Neutrophil (primary cell): Measurements from ENCODE around the gene C16orf95.
"Not testable (repeated sequence)": the region's sequence is repeated elsewhere in the genome, so short reads cannot be mapped to it uniquely, and the experiment has no call there.

Source experiments
- H3K27ac ChIP-seq: fragments of 200-600 bp; sonication (generic); 2 replicates; pipeline ENCODE4 v1.5.1; 2016; ENCODE audit warnings: mild to moderate bottlenecking, moderate library complexity
- H3K27me3 ChIP-seq: fragments of 200-600 bp; sonication (generic); 2 replicates; pipeline ENCODE4 v1.6.0; 2016; ENCODE audit warnings: mild to moderate bottlenecking
- H3K36me3 ChIP-seq: fragments of 200-600 bp; sonication (generic); 2 replicates; pipeline ENCODE4 v1.5.1; 2017
- H3K4me1 ChIP-seq, 2 experiments: fragments of 200-600 bp in 1 of 2; sonication (generic) in 1 of 2; 1 replicate in 1 of 2; 2 replicates in 1 of 2; pipeline versions ENCODE4 v1.5.1 to v1.6.1; 2013 to 2016; ENCODE audit warnings: low read depth in 1 of 2, low read length in 1 of 2, mild to moderate bottlenecking in 1 of 2, moderate library complexity in 1 of 2; ENCODE audit not compliant: control insufficient read depth in 1 of 2, insufficient read depth in 1 of 2
- H3K4me3 ChIP-seq, 2 experiments: fragments of 200-600 bp in 1 of 2; sonication (generic) in 1 of 2; 1 replicate in 1 of 2; 2 replicates in 1 of 2; pipeline ENCODE4 v1.5.1; 2013 to 2016; ENCODE audit warnings: low read depth in 1 of 2, low read length in 1 of 2, mild to moderate bottlenecking in 1 of 2, moderate library complexity in 1 of 2
- H3K9me3 ChIP-seq: fragments of 200-600 bp; sonication (generic); 2 replicates; pipeline ENCODE4 v1.5.1; 2016
- TF ChIP-seq, protein P1 (sequence below): fragments of 200-600 bp; sonication (generic); IDR thresholded peaks from 2 replicates; pipeline ENCODE4 v1.5.1; 2016; ENCODE audit warnings: antibody characterized with exemption

C16orf95 gene

DNA sequence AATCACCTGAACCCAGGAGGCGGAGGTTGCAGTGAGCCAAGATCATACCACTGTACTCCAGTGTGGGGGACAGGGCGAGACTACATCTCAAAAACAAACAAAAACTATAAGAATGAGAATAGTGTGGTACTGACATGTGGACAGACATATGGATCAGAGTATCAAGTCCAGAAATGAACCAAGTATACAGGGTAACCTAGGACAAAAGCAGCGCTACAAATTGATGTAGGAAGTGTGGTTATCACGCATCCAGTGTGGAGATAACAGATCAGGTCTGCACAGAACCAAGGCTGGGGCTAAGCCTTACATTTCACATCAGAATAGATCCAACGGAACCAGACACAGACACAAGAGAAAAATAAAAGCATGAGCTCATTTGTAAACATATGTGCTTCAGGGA, 23.0 kb upstream of the C16orf95 start:
- Histone ChIP-seq H3K4me1 (no peaks in the 10 kb centered on the region), H3K27ac (no peak overlapping the region), H3K9me3 (no peaks in the 10 kb centered on the region), H3K4me3 (no peak overlapping the region), H3K36me3 (peaks cover 8% of the 10 kb centered on the region), H3K27me3 (peaks cover 9% of the 10 kb centered on the region)
- TF ChIP-seq, protein P1, sequence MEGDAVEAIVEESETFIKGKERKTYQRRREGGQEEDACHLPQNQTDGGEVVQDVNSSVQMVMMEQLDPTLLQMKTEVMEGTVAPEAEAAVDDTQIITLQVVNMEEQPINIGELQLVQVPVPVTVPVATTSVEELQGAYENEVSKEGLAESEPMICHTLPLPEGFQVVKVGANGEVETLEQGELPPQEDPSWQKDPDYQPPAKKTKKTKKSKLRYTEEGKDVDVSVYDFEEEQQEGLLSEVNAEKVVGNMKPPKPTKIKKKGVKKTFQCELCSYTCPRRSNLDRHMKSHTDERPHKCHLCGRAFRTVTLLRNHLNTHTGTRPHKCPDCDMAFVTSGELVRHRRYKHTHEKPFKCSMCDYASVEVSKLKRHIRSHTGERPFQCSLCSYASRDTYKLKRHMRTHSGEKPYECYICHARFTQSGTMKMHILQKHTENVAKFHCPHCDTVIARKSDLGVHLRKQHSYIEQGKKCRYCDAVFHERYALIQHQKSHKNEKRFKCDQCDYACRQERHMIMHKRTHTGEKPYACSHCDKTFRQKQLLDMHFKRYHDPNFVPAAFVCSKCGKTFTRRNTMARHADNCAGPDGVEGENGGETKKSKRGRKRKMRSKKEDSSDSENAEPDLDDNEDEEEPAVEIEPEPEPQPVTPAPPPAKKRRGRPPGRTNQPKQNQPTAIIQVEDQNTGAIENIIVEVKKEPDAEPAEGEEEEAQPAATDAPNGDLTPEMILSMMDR = no peak

DNA sequence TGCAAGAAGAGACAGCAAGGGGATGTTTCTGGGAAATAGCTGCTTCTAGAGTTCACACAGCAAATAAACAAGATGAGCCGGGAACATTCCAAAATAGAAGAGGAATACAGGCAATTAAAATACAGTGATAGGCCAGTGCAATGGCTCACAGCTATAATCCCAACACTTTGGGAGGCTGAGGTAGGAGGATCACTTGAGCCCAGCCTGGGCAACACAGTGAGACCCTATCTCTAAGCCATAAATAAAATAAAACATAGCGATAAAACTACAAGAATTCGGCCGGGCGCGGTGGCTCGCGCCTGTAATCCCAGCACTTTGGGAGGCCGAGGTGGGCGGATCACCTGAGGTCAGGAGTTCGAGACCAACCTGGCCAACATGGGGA, 22.5 kb upstream of the C16orf95 start:
- not testable (repeated sequence) for H3K27me3 ChIP-seq, H3K4me1 ChIP-seq, H3K27ac ChIP-seq, H3K4me3 ChIP-seq, H3K9me3 ChIP-seq
- H3K36me3 ChIP-seq = peaks cover 13% of the 10 kb centered on the region

DNA sequence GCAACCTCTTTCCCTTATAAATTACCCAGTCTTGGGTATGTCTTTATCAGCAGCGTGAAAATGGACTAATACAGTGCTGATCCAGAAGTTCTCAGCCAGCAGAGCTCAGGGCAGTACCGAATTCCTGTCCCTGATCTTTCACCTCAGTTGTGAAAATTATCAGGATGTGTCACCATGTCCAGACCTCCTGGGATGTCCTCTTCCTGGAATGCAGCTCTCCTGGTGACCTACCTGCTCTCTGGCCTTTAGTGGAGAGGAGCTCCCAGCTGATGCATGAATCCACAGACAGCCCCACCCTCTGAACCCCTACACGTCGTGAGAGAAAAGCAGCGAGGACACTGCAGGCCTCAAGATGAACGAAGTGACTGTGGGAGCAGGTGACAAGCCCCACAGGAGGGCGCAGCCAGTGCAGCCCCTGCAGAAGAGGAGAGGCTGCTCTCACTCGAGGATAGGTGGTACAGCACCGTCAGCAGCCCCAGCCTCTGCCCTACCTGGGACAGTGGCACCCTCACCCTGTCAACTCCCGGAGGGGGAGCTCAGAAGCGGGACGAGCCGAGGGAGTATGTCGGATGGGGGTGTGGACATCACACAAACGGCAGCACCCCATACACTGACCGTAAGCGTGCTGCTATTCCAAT, 22.0 kb upstream of the C16orf95 start:
- Histone ChIP-seq H3K27me3 (peaks cover 9% of the 10 kb centered on the region), H3K36me3 (peaks cover 13% of the 10 kb centered on the region), H3K4me3 (no peak overlapping the region), H3K27ac (no peak overlapping the region), H3K4me1 (no peaks in the 10 kb centered on the region), H3K9me3 (no peaks in the 10 kb centered on the region)
- TF ChIP-seq, protein P1 = no peak

DNA sequence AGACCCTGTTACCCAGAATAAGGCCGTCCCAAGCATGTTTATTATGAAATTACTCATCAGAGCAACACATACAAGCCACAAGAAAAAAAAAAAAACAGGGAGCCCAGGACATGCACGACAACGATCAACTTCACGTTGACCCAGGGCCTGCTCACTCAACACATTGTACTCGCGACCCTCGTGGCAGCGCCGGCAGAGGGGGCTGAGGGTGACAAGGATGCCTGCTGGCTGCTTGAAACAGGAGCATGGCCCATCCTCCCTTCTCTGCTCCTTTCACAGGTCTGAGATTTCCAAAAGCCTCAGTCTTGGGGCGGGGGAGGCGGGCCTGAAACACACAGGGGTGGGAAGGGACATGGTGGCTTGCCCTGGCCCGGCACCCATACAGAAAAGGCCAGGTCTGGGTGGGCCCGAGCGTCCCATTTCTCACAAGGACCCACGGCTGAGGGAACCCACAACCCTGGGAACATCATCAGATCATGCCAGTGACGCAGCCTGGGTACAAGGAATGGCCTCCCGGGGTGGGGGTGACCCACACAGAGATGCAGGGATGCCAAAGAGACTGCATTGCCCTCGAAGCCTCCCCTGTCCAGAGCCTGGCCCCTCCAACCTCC, 21.1 kb upstream of the C16orf95 start:
- H3K4me3 ChIP-seq = no peak overlapping the region
- peaks cover 13% of the 10 kb centered on the region for H3K36me3 ChIP-seq
- H3K27ac ChIP-seq = no peak overlapping the region
- no peaks in the 10 kb centered on the region for H3K9me3 ChIP-seq
- H3K27me3 ChIP-seq = peaks cover 9% of the 10 kb centered on the region
- TF ChIP-seq, protein P1 = no peak
- H3K4me1 ChIP-seq = no peaks in the 10 kb centered on the region

DNA sequence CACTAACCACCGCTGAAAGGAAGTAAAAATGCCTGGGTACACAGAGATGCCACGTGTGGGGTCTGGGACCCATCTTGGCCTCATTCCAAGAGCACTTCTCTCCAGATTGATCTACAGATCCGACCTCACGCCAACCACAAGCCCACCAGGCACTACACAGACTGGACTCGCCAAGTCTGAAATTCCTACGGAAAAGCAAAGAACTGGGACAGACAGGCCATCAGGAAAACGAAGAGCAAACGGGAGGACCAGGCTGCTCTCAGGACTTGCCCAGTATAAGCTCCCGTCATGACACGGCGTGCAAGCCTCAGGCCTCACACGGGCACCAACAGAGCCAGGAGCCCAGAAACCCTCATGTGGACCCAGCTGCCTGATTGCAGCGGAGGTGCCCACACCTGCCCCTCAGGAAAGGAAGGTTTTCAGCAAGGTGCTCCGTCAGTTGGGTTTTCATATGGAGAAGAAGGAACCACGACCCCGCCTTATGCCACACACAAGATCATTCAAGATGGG, 20.1 kb upstream of the C16orf95 start:
- peaks cover 5% of the 10 kb centered on the region for H3K36me3 ChIP-seq
- H3K27ac ChIP-seq = no peak overlapping the region
- H3K27me3 ChIP-seq = peaks cover 9% of the 10 kb centered on the region
- TF ChIP-seq, protein P1 = no peak
- H3K9me3 ChIP-seq = no peaks in the 10 kb centered on the region
- no peaks in the 10 kb centered on the region for H3K4me1 ChIP-seq
- H3K4me3 ChIP-seq = no peak overlapping the region

DNA sequence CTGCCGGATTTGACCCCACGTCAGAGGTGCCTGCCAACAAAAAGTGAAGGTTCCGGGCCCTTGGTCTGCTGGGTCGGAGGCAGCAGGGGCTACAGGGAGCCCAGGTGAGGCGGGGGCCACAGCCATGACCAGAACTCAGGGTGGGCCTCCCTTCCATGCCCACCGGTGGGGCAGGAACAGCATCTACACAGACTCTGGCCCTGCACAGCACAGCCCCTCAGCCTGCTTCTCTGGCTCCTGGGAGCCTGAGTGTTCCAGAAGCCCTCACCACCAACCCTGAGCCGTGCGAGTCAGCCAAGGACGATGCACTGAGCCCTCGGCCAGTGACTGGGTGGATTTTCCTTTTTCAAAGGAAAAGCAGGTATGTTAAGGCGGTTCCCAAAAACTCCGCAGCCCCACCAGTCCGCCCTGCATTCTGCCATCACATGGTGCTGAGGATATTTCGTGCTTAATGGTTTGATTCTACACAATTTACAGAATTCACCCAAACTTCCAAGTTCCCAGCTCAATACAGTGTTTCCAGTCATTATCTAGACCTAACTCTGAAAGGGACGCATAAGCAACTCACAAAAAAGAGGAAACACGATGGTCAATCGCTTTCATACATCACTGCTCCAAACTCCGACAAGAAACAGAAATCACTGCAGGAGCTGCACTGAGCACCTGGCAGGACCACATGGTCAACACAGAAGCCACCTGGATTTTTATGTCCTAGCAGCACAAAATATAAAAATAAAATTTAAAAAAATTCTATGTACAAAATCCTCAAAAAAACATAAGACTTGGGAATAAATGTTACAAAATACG, 19.4 kb upstream of the C16orf95 start:
- Histone ChIP-seq H3K27me3 (peaks cover 9% of the 10 kb centered on the region), H3K9me3 (no peaks in the 10 kb centered on the region), H3K4me1 (no peaks in the 10 kb centered on the region), H3K4me3 (no peak overlapping the region), H3K36me3 (peaks cover 5% of the 10 kb centered on the region), H3K27ac (no peak overlapping the region)
- TF ChIP-seq, protein P1 = no peak
